CD4-positive, alpha-beta T cell treated with Interleukin-10 for 1 hour (primary cell): ENCODE measurements around the gene LIM2.
"Not testable (repeated sequence)": the region's sequence is repeated elsewhere in the genome, so short reads cannot be mapped to it uniquely, and the experiment has no call there.

ENCODE experiments used
- DNase-seq: peaks from one replicate; pipeline ENCODE4 v3.0.0-alpha.2; 2020

LIM2 gene

DNA sequence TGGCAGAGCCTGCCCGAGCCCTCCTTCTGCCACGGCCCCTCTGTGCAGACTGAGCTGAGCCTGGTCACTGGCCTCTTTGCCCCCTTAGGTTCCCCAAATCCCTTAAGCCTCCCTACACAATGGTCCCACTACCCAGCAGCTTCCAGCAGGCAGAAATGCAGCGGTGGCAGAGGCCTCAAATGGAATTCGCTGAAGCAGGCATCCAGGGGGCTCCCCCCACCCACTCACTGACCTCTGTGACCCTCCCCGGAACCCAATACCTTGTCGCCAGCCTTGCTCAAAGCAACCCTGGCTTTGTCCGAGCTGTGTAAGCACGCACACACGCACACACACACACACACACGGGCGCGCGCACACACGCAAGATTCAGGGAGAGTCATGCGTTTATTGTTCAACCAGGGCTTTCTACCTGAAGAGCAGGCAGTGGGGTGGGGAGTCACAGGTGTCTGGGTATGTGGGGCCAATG is at the start of gene LIM2:
LIM2 (minus strand) TSS at position 51 of the 466 bp plus-strand sequence. CDS start 531 bp downstream, outside the sequence.
- no peak for DNase-seq

DNA sequence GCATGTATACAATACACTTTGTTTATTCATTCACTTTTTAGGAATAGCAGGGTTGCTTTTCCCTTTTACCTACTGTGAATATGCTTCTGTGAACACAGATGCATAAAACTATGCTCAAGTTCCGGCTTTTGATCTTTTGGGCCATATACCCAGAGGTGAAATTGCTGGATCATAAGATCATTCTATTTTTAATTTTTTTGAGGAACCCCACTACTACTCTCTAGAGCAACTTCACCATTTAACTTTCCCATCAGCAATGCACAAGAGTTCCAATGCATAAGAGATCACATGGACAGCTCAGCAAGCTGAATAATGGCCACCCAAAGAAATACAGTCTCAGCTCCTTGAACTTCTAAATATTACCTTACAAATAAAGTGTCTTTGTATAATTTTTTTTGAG is 46.7 kb upstream of the LIM2 start:
- DNase-seq = no peak

DNA sequence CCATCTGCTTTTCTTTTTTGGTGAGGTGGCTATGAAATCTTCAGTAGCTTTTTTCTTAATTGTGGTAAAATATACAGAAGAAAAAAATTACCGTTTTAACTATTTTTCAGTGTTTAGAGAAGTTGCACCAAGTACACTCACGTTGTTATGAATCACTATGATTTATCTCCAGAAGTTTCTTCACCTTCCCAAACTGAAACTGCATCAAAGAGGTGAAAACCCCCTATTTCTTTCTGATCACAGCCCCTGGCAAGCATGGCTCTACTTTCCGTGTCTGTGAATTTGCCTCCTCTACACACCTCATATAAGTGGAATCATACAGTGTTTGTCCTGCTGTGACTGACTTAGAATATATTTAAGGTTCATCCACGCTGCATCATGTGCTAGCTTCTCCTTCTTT is 45.3 kb upstream of the LIM2 start:
- DNase-seq = no peak

DNA sequence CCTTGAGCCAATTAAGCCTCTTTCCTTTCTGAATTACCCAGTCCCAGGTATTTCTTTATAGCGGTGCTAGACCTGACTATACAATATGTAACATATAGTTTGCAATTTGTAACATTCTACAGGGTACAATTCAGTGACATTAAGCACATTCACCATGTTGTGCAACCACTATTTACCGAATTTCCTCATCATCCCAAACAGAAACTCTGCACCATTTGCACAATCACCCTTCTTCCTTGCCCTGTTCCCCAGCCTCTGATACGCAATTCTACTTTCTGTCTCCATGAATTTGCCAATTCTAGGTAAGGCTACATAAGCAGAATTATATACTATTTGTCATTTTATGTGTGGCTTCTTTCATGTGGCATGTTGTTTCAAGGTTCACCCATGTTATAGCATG is 43.4 kb upstream of the LIM2 start:
- DNase-seq = no peak

- no peak for DNase-seq
Measured at GRCh38 chr19:51430221-51430620, 42.4 kb upstream of the LIM2 start.

GRCh38 chr19:51427201-51427600 is 39.4 kb upstream of the LIM2 start:
- no peak for DNase-seq

DNA sequence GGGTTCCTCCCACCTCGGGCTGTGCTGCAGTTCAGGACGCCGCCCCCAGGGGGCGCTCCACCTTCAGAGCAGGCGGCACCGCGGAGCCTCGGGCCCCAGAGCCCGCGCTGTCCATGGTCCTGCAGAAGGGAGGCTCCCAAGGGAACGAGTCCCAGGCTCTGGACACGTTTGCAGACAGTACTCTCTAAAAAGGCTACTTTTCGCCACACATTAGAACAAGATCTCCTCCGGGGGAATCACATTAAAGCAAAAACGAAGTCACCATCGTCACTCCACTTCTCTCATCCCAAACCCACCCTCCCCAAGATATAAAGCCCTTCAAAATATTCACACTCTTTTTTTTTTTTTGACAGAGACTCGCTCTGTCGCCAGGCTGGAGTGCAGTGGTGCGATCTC is 34.3 kb upstream of the LIM2 start:
- peak; percentile 82 for DNase-seq

GRCh38 chr19:51421229-51422052 is 33.7 kb upstream of the LIM2 start:
- DNase-seq = no peak

DNA sequence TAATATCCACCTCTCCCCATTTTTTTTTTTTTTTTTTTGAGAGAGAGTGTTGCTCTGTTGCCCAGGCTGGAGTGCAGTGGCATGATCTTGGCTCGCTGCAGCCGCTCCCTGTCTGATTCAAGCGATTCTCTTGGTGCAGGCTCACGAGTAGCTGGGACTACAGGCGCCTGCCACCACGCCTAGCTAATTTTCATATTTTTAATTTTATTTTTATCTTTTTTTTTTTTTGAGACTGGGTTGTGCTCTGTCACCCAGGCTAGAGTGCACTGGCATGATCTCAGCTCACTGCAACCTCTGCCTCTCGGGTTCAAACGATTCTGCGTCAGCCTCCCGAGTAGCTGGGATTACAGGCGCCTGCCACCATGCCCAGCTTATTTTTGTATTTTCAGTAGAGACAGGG is 32.7 kb upstream of the LIM2 start:
- not testable (repeated sequence) for DNase-seq

DNA sequence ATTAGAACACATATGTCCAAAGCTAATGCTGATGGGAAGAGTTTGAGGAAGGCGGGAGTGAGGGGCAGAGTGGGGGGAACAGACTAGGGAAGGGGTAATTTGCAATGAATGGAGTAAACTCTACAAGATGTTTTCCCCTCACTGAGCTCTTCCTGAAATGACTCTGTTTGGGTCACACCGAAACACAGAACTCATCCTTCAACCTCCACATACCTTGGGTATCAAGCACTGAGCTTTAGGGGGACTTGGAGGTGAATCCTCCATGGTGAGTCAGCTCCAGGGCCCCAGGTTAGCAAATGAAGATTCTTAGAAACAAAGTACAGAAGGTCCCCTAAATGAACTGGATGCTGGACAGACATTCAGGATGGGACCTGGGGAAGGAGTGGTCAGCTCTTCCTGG is 30.9 kb upstream of the LIM2 start:
- no peak for DNase-seq

GRCh38 chr19:51417810-51418157 is 30.0 kb upstream of the LIM2 start:
- DNase-seq = no peak

DNA sequence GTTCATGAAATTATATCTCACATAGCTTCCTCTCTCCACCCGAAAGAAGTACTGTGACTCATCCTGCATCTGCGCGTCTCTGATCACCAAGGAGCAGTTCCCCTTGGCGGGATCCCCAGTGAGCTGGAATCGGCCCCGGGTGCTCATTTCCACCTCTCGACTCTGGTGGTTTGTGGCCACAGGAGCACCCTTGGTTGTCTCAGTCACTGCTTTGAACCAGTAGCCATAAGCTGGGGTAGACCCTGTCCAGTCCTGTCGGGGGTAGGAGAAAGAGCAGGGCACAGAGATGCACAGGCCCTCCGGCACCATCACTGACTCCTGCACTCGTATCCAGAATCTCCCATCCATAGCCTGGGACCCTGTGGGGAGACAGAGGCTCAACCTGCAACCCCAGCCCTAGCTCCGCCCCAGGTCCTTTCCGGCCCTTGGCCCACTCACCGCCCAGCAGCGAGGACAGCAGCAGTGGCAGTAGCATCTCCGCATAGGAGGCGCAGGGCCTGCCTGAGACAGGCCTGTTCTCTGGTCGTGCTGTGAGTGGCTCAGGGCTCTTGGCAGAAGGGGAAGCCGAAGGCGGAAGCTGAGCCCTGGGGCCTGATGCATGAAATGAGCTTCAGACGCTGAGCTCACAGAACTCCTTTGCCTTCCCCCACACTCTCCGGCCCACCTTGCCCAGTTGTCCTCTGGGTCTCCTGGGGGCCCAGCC is 29.5 kb upstream of the LIM2 start, which contains the start of gene SIGLEC10:
SIGLEC10 (minus strand) TSS at position 536 of the 703 bp plus-strand sequence; CDS start at position 475, 61 bp downstream.
- DNase-seq = peak; percentile 19

- DNase-seq = not testable (repeated sequence)
Measured at GRCh38 chr19:51416422-51416821, 28.6 kb upstream of the LIM2 start.

- no peak for DNase-seq
Measured at GRCh38 chr19:51415187-51415586, 27.4 kb upstream of the LIM2 start.

DNA sequence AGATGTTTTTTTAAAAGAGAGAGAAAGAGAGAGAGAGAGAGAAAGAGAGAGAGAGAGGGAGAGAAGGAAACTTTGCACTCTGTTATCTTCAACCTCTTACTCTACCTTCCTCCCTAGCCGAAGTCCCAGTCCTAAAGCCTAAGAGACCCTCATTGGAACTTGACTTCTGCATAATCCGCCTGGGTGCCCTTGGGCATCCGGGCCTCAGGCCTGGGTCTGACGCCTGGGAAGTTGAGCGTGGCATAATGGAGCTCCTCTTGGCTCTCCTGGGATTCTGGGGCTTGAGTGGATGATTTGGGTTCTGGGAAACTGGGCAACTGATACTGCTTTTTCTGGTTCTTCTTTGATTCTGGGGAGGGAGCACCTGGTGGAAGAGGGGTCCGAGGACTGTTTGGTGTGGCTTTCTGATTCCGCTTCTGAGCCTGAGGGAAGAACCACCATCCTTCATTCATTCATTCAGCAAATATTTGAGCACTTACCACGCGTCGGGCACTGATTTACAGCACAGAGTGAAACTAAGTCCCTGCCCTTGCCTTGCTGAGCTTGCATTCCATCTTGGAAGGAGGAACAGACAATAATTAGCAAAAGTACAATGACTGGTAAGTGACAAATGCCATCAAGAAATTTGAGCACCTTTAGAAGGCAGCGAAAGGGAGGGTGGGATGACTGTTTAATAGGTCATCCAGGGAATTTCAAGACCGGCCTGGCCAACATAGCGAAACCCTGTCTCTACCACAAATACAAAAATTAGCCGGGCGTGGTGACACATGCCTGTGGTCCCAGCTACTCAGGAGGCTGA is 23.4 kb upstream of the LIM2 start:
- no peak for DNase-seq

DNA sequence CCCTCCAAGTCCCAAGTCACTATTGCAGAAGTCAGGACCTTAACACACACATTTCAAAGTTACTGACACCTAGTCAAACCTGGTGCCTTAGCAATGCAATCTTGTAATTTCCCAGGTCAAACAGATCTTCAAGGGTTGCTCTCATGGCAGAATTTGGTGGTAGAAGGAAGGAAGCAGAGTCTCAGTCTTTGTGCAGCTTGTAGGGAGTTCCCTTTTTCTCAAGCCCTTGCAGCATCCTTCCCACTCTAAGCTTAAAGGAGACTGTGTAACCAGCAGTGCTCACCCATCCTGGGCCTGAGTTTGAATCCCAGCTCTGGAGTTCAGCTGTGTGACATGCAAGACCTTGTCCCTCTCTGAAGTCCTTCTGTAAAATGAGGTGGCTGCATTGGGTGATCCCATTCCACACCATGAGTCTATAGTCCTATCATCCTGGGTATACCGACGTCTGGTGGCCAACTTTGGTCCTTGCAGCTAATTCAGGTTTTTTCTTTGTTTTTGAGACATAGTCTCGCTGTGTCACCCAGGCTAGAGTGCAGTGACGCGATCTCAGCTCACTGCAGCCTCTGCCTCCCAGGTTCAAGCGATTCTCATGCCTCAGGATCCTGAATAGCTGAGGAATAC is 19.8 kb upstream of the LIM2 start:
- peak; percentile 54 for DNase-seq

- DNase-seq = no peak
Measured at GRCh38 chr19:51402117-51402516, 14.3 kb upstream of the LIM2 start.

- not testable (repeated sequence) for DNase-seq
Measured at GRCh38 chr19:51399936-51400335, 12.2 kb upstream of the LIM2 start.

DNA sequence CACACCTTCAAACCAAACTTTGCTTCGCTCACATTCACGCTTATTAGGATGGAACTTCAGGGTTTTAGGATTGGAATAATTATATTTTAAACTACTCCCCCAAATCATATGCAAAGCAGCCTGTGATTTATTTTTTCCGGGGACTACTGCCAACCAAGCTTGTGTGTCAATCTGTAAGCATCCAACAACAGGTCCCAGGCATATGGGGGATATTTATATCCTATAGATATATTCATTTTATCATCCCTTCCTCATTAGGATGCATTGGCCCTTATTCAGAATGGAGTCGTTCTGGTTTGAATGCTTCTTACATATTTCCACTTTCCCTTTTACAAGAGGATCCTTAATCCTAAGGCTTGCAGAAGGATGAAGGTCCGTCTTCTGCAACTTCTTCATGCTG is 11.5 kb upstream of the LIM2 start:
- DNase-seq = no peak

DNA sequence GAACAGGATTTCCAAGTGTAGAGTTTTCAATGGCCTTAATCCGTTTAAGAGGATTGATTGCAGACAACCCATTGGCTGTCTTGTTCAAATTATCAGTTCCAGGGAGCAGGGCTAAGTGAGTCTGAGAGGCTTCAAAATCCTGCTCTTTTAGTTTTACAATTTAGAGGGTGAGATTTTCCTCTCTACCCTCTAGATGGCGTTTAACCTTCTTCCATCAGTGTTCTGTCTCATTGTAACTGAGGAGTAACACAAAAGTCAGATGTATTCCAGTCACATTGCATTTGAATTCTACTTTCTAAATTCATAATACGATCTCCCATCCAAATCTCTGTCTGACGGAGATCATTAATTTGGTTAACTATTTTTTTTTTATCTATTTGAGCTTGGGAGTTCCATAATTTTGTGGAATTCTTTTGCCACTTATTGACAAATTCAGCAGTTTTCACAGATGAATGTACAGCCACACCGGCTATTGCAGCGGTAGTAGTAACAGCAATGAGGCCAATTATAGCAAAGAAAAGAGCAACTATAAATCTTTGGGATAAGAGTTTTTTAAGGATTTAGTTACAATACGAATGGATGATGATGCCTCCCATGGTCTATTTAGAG is 10.4 kb upstream of the LIM2 start:
- DNase-seq = peak; percentile 46

DNA sequence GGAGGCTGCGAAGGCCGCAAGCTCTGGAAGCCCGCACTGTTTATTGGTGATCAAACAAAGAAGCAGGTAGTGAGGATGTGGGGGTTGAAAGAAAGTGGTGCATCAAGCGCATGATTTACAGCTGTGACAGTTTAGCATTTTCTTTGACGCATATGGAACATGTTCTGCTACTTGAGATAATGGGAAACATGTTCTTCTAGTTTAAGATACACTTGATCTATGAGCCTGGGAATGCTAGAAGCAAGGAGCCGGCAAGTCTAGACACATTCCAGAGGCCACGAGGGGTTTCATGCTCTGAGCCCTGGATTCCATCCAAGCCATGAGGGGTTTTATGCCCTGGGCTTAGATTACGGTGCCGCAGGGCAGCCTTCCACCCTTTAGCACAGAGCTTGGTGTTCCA is 9.7 kb upstream of the LIM2 start:
- DNase-seq = not testable (repeated sequence)

- DNase-seq = no peak
Measured at GRCh38 chr19:51396175-51396574, 8.4 kb upstream of the LIM2 start.
